CD4-positive, alpha-beta T cell (primary cell): ENCODE data around the gene NNAT. TPM values are rescaled to one million over a fixed set of nuclear protein-coding genes. Genes with fewer than 3 reads are reported as not detected.

Experiments
- ATAC-seq: fragments of 200-7000 bp; cut with Tn5 transposase; one replicate; pipeline ENCODE4 v1.10.0; 2022; ENCODE audit warnings: mild to moderate bottlenecking; ENCODE audit not compliant: poor library complexity
- CTCF ChIA-PET: fragments of 350-600 bp; sonication (Branson Sonifier 250); formaldehyde crosslinking; loops from one replicate; lab custom pipeline; 2021; ENCODE audit warnings: antibody characterized with exemption, inconsistent platforms; lab: Charles Lee
- POLR2A ChIA-PET: fragments of 350-600 bp; sonication (Branson Sonifier 250); formaldehyde crosslinking; loops from one replicate; lab custom pipeline; 2021; ENCODE audit warnings: antibody characterized with exemption, inconsistent platforms; lab: Charles Lee
- DNase-seq, 14 experiments: peaks; one replicate each; pipeline ENCODE4 v3.0.0-alpha.2; 2013 to 2020; ENCODE audit warnings: mixed read lengths in 2 of 14
- H3K27ac ChIP-seq, 2 donors: one replicate each; pipeline versions ENCODE4 v1.5.1 to v1.7.0; 2013; ENCODE audit warnings: low read length in 2 of 2, low read depth in 1 of 2, mild to moderate bottlenecking in 1 of 2
- H3K27me3 ChIP-seq, 2 experiments: 1 replicate in 1 of 2; 2 replicates in 1 of 2; pipeline versions ENCODE4 v1.6.1 to v1.7.0; 2013; ENCODE audit warnings: low read length in 2 of 2, control low read depth in 1 of 2, mild to moderate bottlenecking in 1 of 2, moderate library complexity in 1 of 2; ENCODE audit not compliant: insufficient read depth in 2 of 2, control insufficient read depth in 1 of 2
- H3K36me3 ChIP-seq: one replicate; pipeline ENCODE4 v1.6.1; 2013; ENCODE audit warnings: low read length, control low read depth; ENCODE audit not compliant: insufficient read depth
- H3K4me1 ChIP-seq: one replicate; pipeline ENCODE4 v1.6.1; 2013; ENCODE audit warnings: low read length, control low read depth; ENCODE audit not compliant: insufficient read depth
- H3K4me3 ChIP-seq: one replicate; pipeline ENCODE4 v1.5.1; 2013; ENCODE audit warnings: mild to moderate bottlenecking, low read length, moderate library complexity
- H3K9me3 ChIP-seq, 2 experiments: 1 replicate in 1 of 2; 2 replicates in 1 of 2; pipeline versions ENCODE4 v1.6.1 to v1.7.0; 2013; ENCODE audit warnings: low read length in 2 of 2, mild to moderate bottlenecking in 2 of 2, control low read depth in 1 of 2, moderate library complexity in 1 of 2; ENCODE audit not compliant: control insufficient read depth in 1 of 2, insufficient read depth in 1 of 2
- H3K27ac Mint-ChIP-seq: one replicate; pipeline ENCODE4 v1.8.0; 2020; ENCODE audit warnings: mixed read lengths
- H3K27me3 Mint-ChIP-seq: one replicate; pipeline ENCODE4 v1.8.0; 2021; ENCODE audit warnings: mixed read lengths
- H3K36me3 Mint-ChIP-seq: one replicate; pipeline ENCODE4 v1.8.0; 2021; ENCODE audit warnings: low read depth, mixed read lengths
- H3K4me1 Mint-ChIP-seq: one replicate; pipeline ENCODE4 v1.8.0; 2021; ENCODE audit warnings: low read depth, mixed read lengths
- H3K4me3 Mint-ChIP-seq: one replicate; pipeline ENCODE4 v1.8.0; 2020; ENCODE audit warnings: mild to moderate bottlenecking, mixed read lengths
- H3K9me3 Mint-ChIP-seq: one replicate; pipeline ENCODE4 v1.8.0; 2020; ENCODE audit warnings: mixed read lengths
- CTCF ChIP-seq: fragments of 200-600 bp; IDR thresholded peaks from one replicate; pipeline ENCODE4 v1.8.0; 2022; ENCODE audit warnings: antibody characterized with exemption, mild to moderate bottlenecking
- intact Hi-C, 2 experiments: fragments of 100-400 bp; cut with DNase I in 1 of 2; cut with micrococcal nuclease in 1 of 2; formaldehyde crosslinking; loops; one replicate each; pipeline versions ENCODE4 v1.15.1 to v1.9.0; 2023 to 2025; cut with DNase I, micrococcal nuclease
- total RNA-seq, 174 experiments: library from RNA in 2 of 174; stranded (reverse) in 2 of 174; gene quantifications; one replicate each; pipeline ENCODE4 v1.2.3 and lab custom pipeline; 2021 to 2026

NNAT gene
- total RNA-seq, 2 experiments from 2014 or later: not detected

DNA sequence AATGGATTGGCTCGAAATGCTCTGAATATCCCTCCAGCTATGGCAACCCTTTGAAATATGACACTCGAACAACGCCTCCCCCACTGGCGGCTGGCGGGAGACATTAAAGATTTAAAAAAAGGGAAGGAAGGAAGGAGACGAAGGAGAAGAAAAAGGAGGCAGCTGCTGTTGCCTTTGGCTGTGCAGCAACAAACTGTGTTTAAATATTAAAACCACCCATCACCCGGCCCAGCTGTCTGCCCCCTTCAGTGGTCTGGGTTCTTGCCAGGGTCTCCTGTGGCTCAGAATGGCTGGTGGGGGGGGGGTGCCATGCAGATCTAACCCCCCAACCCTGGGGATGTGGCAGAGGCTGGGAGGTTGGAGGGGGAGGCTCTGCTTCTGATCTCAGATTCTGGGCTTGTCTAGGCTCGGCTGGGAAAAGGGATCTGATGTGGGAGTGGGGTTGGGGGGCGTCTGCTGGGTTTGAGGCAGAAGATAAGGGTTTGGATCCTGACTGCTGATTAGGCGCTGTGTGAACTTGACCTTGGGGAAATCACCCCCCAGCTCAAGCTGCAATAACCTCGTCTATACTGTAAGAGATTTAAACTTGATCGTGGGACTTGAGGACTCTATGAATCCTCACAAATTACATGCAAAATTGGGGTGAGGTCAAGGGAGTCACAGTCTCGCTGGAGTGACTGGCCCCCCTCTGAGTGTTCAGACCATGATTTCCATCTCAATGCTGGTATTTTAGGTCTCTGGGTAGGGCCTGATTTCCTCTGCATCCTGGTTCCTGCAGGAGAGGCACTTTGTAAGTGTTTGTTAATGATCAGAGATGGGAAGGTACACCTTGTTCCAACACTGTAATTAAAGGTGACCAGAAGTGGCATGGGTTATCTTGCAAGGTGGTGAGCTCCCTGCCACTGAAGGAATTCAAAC is 46.9 kb downstream of the NNAT start:
- Histone ChIP-seq H3K27me3 (peaks cover 41 to 50% of the 10 kb centered on the region in 2 experiments), H3K4me3 (no peak overlapping the region), H3K4me1 (peaks cover 7% of the 10 kb centered on the region), H3K9me3 (peaks cover 0 to 8% of the 10 kb centered on the region in 2 experiments), H3K27ac (no peak overlapping the region), H3K36me3 (no peaks in the 10 kb centered on the region)
- peak in 1 of 14 experiments; percentile 8 for DNase-seq
- ChIA-PET POLR2A (no interaction called here), CTCF (no interaction called here)
- Mint-ChIP-seq H3K4me3 (no peak overlapping the region), H3K4me1 (peaks cover 4% of the 10 kb centered on the region), H3K36me3 (no peaks in the 10 kb centered on the region), H3K27ac (no peak overlapping the region), H3K27me3 (peaks cover 72% of the 10 kb centered on the region), H3K9me3 (no peaks in the 10 kb centered on the region)
- no peak for TF ChIP-seq CTCF
- no peak for ATAC-seq
- intact Hi-C loops: no loop called here

GRCh38 chr20:37570419-37570818 is 49.4 kb downstream of the NNAT start:
- DNase-seq (no peak), ATAC-seq (no peak)
- intact Hi-C loops: no loop called here
- Mint-ChIP-seq H3K36me3 (no peaks in the 10 kb centered on the region), H3K27me3 (peaks cover 65% of the 10 kb centered on the region), H3K4me1 (peaks cover 4% of the 10 kb centered on the region), H3K4me3 (no peak overlapping the region), H3K27ac (no peak overlapping the region), H3K9me3 (no peaks in the 10 kb centered on the region)
- Histone ChIP-seq H3K4me3 (no peak overlapping the region), H3K27ac (no peak overlapping the region), H3K9me3 (peaks cover 0 to 4% of the 10 kb centered on the region in 2 experiments), H3K4me1 (no peaks in the 10 kb centered on the region), H3K27me3 (peaks cover 26 to 32% of the 10 kb centered on the region in 2 experiments), H3K36me3 (no peaks in the 10 kb centered on the region)
- no peak for TF ChIP-seq CTCF
- ChIA-PET CTCF (no interaction called here), POLR2A (no interaction called here)

DNA sequence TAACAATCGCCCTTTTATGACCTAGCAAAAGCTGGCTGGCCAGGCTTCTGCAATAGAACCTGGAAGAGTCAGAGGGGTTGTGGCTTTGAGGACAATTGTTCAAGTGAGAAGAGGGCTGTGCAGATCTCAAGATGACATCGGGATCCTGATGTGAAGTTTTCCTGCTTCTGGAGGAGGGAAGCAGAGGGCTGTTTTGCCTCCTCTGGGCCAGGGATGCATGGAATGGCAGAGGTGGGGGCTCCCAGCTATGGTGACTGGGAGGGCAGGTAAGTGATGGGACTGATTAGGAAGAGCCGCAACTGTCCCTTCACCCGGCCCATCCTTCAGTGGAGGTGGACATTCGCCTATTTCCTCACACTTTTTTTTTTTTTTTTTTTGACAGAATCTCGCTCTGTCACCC is 50.0 kb downstream of the NNAT start:
- peaks cover 63% of the 10 kb centered on the region for H3K27me3 Mint-ChIP-seq
- no peak overlapping the region for H3K27ac ChIP-seq
- peaks cover 4% of the 10 kb centered on the region for H3K4me1 Mint-ChIP-seq
- H3K36me3 Mint-ChIP-seq: no peaks in the 10 kb centered on the region
- ChIA-PET CTCF (no interaction called here), POLR2A (no interaction called here)
- intact Hi-C loops: no loop called here
- no peaks in the 10 kb centered on the region for H3K36me3 ChIP-seq
- no peaks in the 10 kb centered on the region for H3K4me1 ChIP-seq
- no peak overlapping the region for H3K27ac Mint-ChIP-seq
- H3K9me3 Mint-ChIP-seq: no peaks in the 10 kb centered on the region
- H3K9me3 ChIP-seq: peaks cover 0 to 4% of the 10 kb centered on the region in 2 experiments
- H3K27me3 ChIP-seq: peaks cover 25 to 29% of the 10 kb centered on the region in 2 experiments
- no peak overlapping the region for H3K4me3 ChIP-seq
- ATAC-seq (no peak), DNase-seq (peak in 1 of 14 experiments; percentile 2)
- no peak for TF ChIP-seq CTCF
- H3K4me3 Mint-ChIP-seq: no peak overlapping the region

Other genes starting within 250 kb of the NNAT start
- 1 to 10 TPM; 3.5 to 4.2 TPM for gene MANBAL, start 231.6 kb upstream of the NNAT start, total RNA-seq
- gene SRC, start 175.1 kb upstream of the NNAT start, total RNA-seq: 1 to 10 TPM; 2.5 to 3.1 TPM
- gene BLCAP, start 6.6 kb downstream of the NNAT start, total RNA-seq: 10 to 100 TPM; 59.4 to 60.1 TPM
- gene CTNNBL1, start 172.8 kb downstream of the NNAT start, total RNA-seq: 10 to 100 TPM; 31.1 to 33.4 TPM